ENCODE measurements around the gene HK3.
A peak's percentile ranks its signal among the peaks of the same experiment; 100 is the strongest.

Gene HK3

GRCh38 chr5:176901260-176902101, 2.3 kb upstream of the HK3 start:
- DNase-seq: peak in 1 of 2 donors; percentile 28

GRCh38 chr5:176900780-176901204, 1.6 kb upstream of the HK3 start:
- DNase-seq: no peak

- no peak for DNase-seq
These were observed 1.0 kb upstream of the HK3 start for GRCh38 chr5:176899946-176900779.

- DNase-seq: no peak
These were observed 1.9 kb downstream of the HK3 start for GRCh38 chr5:176897263-176897662.

GRCh38 chr5:176895831-176896230, 3.3 kb downstream of the HK3 start:
- DNase-seq: no peak

- DNase-seq: no peak
These were observed 4.8 kb downstream of the HK3 start for GRCh38 chr5:176894298-176894697.

- no peak for DNase-seq
These were observed 6.5 kb downstream of the HK3 start for GRCh38 chr5:176892663-176893062.

GRCh38 chr5:176891331-176891958, 7.7 kb downstream of the HK3 start:
- no peak for DNase-seq

GRCh38 chr5:176890455-176891330, 8.5 kb downstream of the HK3 start:
- DNase-seq: no peak

- DNase-seq: no peak
These were observed 9.5 kb downstream of the HK3 start for GRCh38 chr5:176889321-176890280.

- DNase-seq: no peak
These were observed 10.3 kb downstream of the HK3 start for GRCh38 chr5:176888865-176889165.

GRCh38 chr5:176888016-176888864, 10.9 kb downstream of the HK3 start:
- no peak for DNase-seq

GRCh38 chr5:176887252-176887849, 11.8 kb downstream of the HK3 start:
- no peak for DNase-seq

GRCh38 chr5:176886336-176887251, 12.6 kb downstream of the HK3 start:
- DNase-seq: no peak

GRCh38 chr5:176884571-176884890, 14.6 kb downstream of the HK3 start:
- no peak for DNase-seq

- DNase-seq: no peak
These were observed 15.2 kb downstream of the HK3 start for GRCh38 chr5:176883700-176884570.

GRCh38 chr5:176882567-176882903, 16.6 kb downstream of the HK3 start:
- no peak for DNase-seq

Measured in stimulated activated CD4-positive, alpha-beta T cell treated with anti-CD3 and anti-CD28 coated beads, Interleukin-2, amount 100 ng/mL, for 48 hours (primary cell).